OCI-LY7 (cell line): ENCODE measurements around the gene TMEM144.

ENCODE experiments used
- EZH2phosphoT487 ChIP-seq: fragments of 200-600 bp; sonication (generic); IDR thresholded peaks from 2 replicates; pipeline ENCODE4 v1.6.1; 2018; ENCODE audit warnings: low read depth, borderline replicate concordance, mild to moderate bottlenecking, mixed run types, antibody characterized with exemption, low read length, moderate library complexity, mixed read lengths
- TF ChIP-seq, protein P1 (sequence below): fragments of 200-600 bp; sonication (generic); conservative IDR thresholded peaks from 2 replicates; pipeline ENCODE4 v1.5.1; 2014; ENCODE audit warnings: mild to moderate bottlenecking, antibody characterized with exemption, low read length, moderate library complexity, mixed read lengths

GRCh38 chr4:158169931-158170690 is 40.2 kb upstream of the TMEM144 start:
- TF ChIP-seq, protein P1, sequence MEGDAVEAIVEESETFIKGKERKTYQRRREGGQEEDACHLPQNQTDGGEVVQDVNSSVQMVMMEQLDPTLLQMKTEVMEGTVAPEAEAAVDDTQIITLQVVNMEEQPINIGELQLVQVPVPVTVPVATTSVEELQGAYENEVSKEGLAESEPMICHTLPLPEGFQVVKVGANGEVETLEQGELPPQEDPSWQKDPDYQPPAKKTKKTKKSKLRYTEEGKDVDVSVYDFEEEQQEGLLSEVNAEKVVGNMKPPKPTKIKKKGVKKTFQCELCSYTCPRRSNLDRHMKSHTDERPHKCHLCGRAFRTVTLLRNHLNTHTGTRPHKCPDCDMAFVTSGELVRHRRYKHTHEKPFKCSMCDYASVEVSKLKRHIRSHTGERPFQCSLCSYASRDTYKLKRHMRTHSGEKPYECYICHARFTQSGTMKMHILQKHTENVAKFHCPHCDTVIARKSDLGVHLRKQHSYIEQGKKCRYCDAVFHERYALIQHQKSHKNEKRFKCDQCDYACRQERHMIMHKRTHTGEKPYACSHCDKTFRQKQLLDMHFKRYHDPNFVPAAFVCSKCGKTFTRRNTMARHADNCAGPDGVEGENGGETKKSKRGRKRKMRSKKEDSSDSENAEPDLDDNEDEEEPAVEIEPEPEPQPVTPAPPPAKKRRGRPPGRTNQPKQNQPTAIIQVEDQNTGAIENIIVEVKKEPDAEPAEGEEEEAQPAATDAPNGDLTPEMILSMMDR: no peak
- no peak for TF ChIP-seq EZH2phosphoT487
